Measurements from ENCODE around the gene FBXO15.

GRCh38 chr18:74153377-74153776 lies 5.7 kb upstream of the FBXO15 start:
- TF ChIP-seq CTCF (conservative IDR thresholded peaks at IDR 0.05; ENCODE audit: low read length), result no peak
- no peak for TF ChIP-seq EZH2phosphoT487 (IDR thresholded peaks at IDR 0.05; ENCODE audit: borderline replicate concordance)

Data from Loucy (cell line).